Upper lobe of right lung (tissue), 1 donor: ENCODE results near the gene JCAD. TPM values are rescaled to one million over a fixed set of nuclear protein-coding genes. Genes with fewer than 3 reads are reported as not detected.
"Not testable (repeated sequence)": the region's sequence is repeated elsewhere in the genome, so short reads cannot be mapped to it uniquely, and the experiment has no call there.

Experiments
- ATAC-seq: fragments of 200-7000 bp; cut with Tn5 transposase; one replicate; pipeline ENCODE4 v1.9.1; 2020; ENCODE audit warnings: mild to moderate bottlenecking, moderate library complexity
- DNase-seq: peaks from one replicate; pipeline ENCODE4 v3.0.0-alpha.2; 2020
- H3K27ac ChIP-seq: fragments of 200-600 bp; one replicate; pipeline ENCODE4 v1.8.0; 2022
- H3K27me3 ChIP-seq: fragments of 200-600 bp; one replicate; pipeline ENCODE4 v1.8.0; 2022; ENCODE audit warnings: mild to moderate bottlenecking
- H3K36me3 ChIP-seq: fragments of 200-600 bp; one replicate; pipeline ENCODE4 v1.8.0; 2022
- H3K4me1 ChIP-seq: fragments of 200-600 bp; one replicate; pipeline ENCODE4 v1.8.0; 2022
- H3K4me3 ChIP-seq: fragments of 200-600 bp; one replicate; pipeline ENCODE4 v1.8.0; 2022; ENCODE audit warnings: mild to moderate bottlenecking
- H3K9me3 ChIP-seq: fragments of 200-600 bp; one replicate; pipeline ENCODE4 v1.8.0; 2022
- intact Hi-C: fragments of 100-400 bp; cut with DNase I; formaldehyde crosslinking; loops from one replicate; pipeline ENCODE4 v1.11.0; 2022
- total RNA-seq: library from RNA; stranded (reverse); fragmentation: NEBNext Ultra II Directional; extraction: Animal tissue kit (Norgen Biotek cat#: 25700); gene quantifications from one replicate; pipeline ENCODE4 v1.2.1, GENCODE V29; 2021
- TF ChIP-seq, protein P1 (sequence below): fragments of 200-600 bp; IDR thresholded peaks from one replicate; pipeline ENCODE4 v1.8.0; 2022; ENCODE audit warnings: antibody characterized with exemption
- donor health status: DM: no; HTN: yes; CAD: no; lungs with severe emphysema.

JCAD gene
- total RNA-seq, 1 donor from 2014 or later: 67.6 TPM

DNA sequence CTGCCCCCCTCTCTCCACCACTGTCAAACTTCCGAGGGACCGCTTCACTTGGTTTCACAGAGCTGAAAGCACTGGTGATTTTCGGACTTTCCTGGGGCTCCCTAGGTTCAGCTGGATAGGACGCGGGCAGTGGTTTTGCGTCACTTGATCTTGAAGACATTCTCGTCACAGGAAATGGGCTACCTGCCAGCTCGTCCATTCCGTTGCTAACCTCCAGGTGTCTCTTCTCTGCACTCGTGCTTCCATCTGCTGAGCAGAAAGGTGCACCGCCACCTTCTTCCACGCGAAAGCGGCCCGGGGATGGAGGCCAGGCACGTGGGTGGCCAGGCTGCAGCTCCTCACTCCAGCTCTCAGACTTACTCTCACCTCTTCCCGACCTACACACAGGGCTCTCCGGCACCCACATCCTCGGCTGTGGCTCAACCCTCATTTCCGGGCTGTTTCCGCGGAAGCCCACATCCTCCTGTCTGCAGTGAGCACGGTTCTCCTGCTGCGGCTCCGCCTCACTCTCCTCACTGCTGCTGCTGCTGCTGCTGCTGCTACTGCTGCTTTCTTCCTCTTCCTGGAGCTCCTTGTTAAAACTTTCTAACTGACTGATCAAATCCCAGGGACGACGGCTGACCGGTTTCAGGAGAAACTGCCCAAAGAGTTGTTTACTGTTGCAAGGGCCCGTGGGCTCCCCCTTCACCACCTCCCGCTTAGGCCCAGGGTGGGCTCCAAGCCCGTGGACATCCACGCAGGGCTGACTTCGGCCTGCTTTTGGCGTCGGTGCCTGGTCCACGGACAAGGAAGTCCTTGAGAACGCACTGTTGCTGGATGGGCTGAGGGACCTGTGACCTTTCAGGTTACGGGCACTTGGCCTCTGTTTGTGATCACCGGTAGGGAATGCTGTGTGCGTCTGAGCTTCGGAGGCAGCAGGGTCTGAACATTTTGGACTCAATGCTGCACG is 32.1 kb downstream of the JCAD start:
- intact Hi-C loops: no loop called here
- Histone ChIP-seq H3K27me3 (no peaks in the 10 kb centered on the region), H3K4me3 (peak overlapping the region; percentile 21), H3K27ac (peak overlapping the region; percentile 74), H3K4me1 (peaks cover 37% of the 10 kb centered on the region), H3K36me3 (no peaks in the 10 kb centered on the region), H3K9me3 (no peaks in the 10 kb centered on the region)
- DNase-seq: peak; percentile 77
- ATAC-seq: peak; percentile 84
- TF ChIP-seq, protein P1, sequence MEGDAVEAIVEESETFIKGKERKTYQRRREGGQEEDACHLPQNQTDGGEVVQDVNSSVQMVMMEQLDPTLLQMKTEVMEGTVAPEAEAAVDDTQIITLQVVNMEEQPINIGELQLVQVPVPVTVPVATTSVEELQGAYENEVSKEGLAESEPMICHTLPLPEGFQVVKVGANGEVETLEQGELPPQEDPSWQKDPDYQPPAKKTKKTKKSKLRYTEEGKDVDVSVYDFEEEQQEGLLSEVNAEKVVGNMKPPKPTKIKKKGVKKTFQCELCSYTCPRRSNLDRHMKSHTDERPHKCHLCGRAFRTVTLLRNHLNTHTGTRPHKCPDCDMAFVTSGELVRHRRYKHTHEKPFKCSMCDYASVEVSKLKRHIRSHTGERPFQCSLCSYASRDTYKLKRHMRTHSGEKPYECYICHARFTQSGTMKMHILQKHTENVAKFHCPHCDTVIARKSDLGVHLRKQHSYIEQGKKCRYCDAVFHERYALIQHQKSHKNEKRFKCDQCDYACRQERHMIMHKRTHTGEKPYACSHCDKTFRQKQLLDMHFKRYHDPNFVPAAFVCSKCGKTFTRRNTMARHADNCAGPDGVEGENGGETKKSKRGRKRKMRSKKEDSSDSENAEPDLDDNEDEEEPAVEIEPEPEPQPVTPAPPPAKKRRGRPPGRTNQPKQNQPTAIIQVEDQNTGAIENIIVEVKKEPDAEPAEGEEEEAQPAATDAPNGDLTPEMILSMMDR: peak; percentile 8

DNA sequence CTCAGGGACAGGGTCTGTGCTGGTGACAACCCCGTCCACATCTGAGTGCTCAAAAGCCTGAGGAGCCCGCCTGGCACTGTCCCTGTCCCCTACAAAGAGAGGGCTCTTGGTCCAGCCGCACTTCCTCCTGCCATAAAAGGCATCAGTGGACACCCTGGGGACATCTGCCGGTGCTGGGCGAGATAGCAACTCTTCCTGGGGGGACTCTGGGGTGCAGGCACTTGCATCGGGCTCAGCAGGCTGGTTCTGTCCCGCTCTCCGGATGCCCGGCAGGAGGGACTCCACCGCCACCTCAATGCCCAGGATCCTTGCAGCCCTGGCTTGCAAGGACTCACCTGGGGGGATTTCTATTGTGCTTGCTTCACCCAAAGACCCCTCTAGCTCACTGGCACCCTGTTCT is 32.8 kb downstream of the JCAD start:
- DNase-seq (no peak), ATAC-seq (no peak)
- H3K27me3 ChIP-seq: no peaks in the 10 kb centered on the region
- H3K27ac ChIP-seq: peak overlapping the region; percentile 74
- intact Hi-C loops: no loop called here
- no peaks in the 10 kb centered on the region for H3K9me3 ChIP-seq
- H3K4me3 ChIP-seq: no peak overlapping the region
- H3K4me1 ChIP-seq: peaks cover 37% of the 10 kb centered on the region
- H3K36me3 ChIP-seq: no peaks in the 10 kb centered on the region
- TF ChIP-seq, protein P1: no peak

DNA sequence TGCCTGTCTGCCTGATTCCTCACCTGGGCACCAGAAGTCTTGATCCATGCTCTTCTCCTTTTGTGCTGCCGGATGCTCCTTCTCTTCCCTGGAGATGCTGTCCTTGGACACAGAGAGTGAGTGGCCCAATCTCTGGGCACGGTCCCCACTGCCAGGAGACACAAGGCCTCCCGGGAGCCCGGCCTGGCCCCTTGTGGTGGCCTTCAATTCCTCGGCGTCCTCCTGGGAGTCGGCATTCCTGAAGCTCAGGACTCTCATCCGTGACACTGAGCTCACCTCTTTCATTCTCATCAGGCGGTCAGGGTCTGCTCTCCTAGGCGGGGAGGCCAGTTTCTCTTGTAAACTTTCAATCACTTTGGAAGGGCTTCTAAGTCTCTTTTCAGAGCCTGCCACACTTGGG is 33.3 kb downstream of the JCAD start:
- H3K4me1 ChIP-seq: peaks cover 37% of the 10 kb centered on the region
- DNase-seq (no peak), ATAC-seq (no peak)
- H3K27ac ChIP-seq: no peak overlapping the region
- TF ChIP-seq, protein P1: no peak
- no peaks in the 10 kb centered on the region for H3K36me3 ChIP-seq
- H3K27me3 ChIP-seq: no peaks in the 10 kb centered on the region
- H3K9me3 ChIP-seq: no peaks in the 10 kb centered on the region
- intact Hi-C loops: no loop called here
- H3K4me3 ChIP-seq: no peak overlapping the region

DNA sequence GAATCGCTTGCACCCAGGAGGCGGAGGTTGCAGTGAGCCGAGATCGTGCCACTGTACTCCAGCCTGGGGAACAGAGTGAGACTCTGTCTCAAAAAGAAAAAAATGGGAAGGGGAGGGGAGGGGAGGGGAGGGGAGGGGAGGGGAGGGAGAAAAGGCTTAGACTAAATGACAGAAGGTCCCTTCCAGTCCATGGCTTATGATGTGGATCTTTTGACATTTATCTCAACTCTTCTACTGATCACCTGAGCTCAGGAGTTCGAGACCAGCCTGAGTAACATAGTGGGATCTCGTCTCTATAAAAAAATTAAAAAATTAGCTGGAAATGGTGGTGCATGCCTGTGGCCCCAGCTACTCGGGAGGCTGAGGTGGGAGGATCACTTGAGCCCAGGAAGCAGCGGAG is 34.0 kb downstream of the JCAD start:
- intact Hi-C loops, H3K4me3 ChIP-seq, H3K27ac ChIP-seq, DNase-seq, H3K36me3 ChIP-seq, H3K9me3 ChIP-seq, H3K27me3 ChIP-seq, ATAC-seq: not testable (repeated sequence)
- H3K4me1 ChIP-seq: peaks cover 37% of the 10 kb centered on the region

DNA sequence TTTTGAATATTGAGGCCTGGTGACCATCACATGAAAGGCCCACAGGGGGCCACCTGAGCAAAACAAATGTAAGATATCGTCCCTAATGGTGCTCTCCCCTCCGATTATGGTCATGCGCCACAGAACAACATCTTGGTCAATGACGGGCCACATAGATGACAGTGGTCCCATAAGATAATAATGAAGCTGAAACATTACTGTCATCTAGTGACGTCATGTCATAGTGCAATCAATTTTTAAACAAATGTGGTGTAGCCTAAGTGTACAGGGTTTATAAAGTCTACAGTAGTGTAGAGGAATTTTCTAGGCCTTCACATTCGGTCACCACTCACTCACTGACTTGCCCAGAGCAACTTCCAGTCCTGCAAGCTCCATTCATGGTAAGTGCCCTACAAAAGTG is 36.8 kb downstream of the JCAD start:
- no peak overlapping the region for H3K27ac ChIP-seq
- H3K9me3 ChIP-seq: no peaks in the 10 kb centered on the region
- H3K36me3 ChIP-seq: no peaks in the 10 kb centered on the region
- no peaks in the 10 kb centered on the region for H3K27me3 ChIP-seq
- H3K4me1 ChIP-seq: peaks cover 15% of the 10 kb centered on the region
- DNase-seq (no peak), ATAC-seq (no peak)
- TF ChIP-seq, protein P1: no peak
- intact Hi-C loops: no loop called here
- no peak overlapping the region for H3K4me3 ChIP-seq

DNA sequence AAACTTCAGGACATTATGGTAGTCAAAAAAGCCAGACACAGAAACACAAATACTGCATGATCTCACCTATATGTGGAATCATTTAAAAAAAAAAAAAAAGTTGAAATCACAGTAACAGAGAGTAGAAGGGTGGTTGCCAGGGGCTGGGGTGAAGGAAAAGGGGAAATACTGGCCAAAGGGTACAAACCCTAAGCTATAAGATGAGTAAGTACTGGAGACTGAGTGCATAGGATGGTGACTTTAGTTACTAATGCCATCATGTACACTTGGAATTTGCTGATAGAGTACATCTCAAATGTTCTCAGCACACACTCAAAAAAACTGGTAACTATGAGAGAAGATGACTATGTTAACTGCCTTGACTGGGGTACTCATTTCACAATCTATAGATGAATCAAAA is 39.9 kb downstream of the JCAD start:
- intact Hi-C loops: no loop called here
- ATAC-seq (no peak), DNase-seq (no peak)
- Histone ChIP-seq H3K4me1 (no peaks in the 10 kb centered on the region), H3K27me3 (no peaks in the 10 kb centered on the region), H3K36me3 (no peaks in the 10 kb centered on the region), H3K27ac (no peak overlapping the region), H3K4me3 (no peak overlapping the region), H3K9me3 (no peaks in the 10 kb centered on the region)
- TF ChIP-seq, protein P1: no peak
